Raji (cell line): ENCODE results near the gene GATM.

Experiments
- POLR2A ChIP-seq: IDR thresholded peaks from 2 replicates; pipeline ENCODE4 v1.6.1; 2011; ENCODE audit warnings: low read depth, low read length, control low read depth; ENCODE audit not compliant: insufficient read depth

Gene GATM

DNA sequence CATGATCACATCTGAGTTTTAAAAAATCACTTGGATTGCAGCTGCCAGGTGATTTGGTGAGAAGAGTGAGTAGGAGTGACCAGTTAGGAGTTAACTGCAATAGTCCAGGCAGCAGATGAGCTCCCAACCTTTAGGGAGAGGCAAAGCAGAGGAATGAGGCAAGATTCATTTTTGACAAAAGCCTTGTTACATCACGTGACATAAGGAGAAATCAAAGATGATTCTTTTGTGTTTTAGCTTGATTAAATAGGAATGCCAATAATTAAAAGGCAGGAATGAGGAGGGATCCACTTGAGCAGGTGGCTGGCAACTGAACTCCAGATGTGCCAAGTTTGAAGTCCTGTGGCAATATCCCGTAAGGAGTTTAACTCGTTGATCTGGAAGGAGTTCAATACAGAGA, 2.5 kb downstream of the GATM start:
- TF ChIP-seq POLR2A = no peak

DNA sequence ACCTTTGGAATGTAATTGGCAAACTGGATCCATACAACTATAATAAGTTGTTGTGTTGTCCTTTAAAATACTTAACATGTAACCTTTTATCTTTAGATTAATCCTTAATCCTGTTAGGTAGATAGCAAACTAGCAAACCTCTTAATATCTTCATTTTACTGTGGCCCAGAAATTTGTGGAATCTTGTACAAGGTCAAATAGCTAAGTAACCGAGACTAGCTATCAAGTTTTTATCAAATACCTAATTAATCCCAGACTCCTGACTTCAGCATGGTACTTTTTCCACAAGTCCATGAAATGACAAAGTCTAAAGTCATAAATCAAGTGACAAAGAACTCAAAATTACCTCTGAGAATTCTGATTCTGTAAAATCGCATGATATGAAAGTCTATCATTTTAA, 4.4 kb downstream of the GATM start:
- TF ChIP-seq POLR2A = no peak

GRCh38 chr15:45372041-45372995, 6.0 kb downstream of the GATM start:
- no peak for TF ChIP-seq POLR2A

GRCh38 chr15:45371546-45371945, 6.8 kb downstream of the GATM start:
- TF ChIP-seq POLR2A = no peak

GRCh38 chr15:45364271-45364670, 14.1 kb downstream of the GATM start:
- TF ChIP-seq POLR2A = no peak

DNA sequence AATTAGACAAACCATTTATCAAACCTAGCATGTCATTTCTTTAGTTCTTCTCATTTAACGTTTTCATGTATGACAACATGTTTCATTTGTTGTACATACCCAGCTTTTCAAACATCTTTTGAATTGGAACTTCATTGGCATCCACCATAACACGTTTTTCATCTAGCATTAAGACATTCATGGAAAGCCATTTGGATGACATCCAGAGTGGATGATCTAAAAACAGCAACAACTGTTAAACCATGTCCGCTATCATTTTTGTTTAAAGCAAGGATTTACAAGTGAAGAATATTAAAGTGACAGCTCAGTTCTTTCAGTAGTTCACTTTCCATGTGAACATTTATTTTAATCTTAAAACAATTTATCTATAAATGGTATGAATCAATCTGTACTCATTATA, 14.5 kb downstream of the GATM start:
- no peak for TF ChIP-seq POLR2A

GRCh38 chr15:45363334-45363733, 15.0 kb downstream of the GATM start:
- no peak for TF ChIP-seq POLR2A

DNA sequence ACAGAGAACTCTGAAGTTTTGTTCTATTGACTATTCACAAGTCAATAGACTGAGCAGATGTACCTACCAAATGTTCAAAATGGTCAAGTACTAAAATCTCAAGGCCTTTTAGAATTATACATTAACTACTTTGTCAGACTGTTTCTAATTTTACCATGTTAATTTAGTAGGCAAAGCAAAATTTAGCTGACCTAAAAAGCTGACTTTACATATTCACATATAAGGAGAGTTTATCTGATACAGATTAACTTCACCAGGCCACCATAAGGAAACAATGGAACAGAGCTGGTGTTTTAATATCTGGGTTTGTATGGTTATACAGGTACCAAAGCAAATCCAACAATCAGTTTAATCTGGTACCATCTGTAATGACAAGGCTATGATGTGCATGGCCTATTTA, 15.9 kb downstream of the GATM start:
- no peak for TF ChIP-seq POLR2A

GRCh38 chr15:45361878-45362277, 16.5 kb downstream of the GATM start:
- TF ChIP-seq POLR2A = no peak

GRCh38 chr15:45355860-45356259, 22.5 kb downstream of the GATM start:
- no peak for TF ChIP-seq POLR2A

DNA sequence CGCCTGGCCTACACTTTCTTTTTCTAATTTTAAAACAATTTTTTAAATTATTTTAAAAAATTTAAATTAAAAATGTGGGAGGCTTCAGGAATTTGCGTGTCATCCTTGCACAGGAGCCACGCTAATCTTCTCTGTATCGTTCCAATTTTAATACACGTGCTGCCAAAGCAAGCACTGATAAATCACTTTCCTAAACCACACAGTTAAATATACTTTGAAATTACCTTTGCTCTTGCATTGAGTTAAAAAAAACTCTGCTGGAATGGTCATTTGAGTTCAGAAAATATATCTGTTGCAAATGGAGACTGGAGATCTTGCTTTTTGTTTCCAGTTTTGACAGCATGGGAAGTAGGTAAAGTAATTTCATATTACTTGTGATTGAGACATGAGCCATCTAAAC, 23.6 kb downstream of the GATM start:
- no peak for TF ChIP-seq POLR2A

GRCh38 chr15:45351227-45351626, 27.1 kb downstream of the GATM start:
- TF ChIP-seq POLR2A = no peak

DNA sequence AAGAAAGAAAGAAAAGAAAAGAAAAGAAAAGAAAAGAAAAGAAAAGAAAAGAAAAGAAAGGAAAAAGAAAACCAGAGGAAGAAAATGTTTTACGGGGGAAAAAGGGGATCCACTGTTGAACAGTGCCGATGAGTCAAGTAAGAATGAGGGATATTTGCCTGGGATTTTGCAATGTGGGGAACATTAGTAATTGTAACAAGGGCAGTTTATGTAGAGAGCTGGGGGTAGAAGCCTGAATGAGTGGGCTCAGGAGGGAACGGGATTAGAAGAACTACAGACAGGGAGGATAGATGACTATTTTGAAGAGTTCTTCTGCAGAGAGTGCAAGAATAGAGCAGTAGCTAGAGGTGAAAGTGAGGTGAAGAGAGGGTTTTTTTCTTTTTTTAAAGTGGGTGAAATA, 28.7 kb downstream of the GATM start:
- TF ChIP-seq POLR2A = no peak

GRCh38 chr15:45347989-45348388, 30.4 kb downstream of the GATM start:
- TF ChIP-seq POLR2A = no peak

DNA sequence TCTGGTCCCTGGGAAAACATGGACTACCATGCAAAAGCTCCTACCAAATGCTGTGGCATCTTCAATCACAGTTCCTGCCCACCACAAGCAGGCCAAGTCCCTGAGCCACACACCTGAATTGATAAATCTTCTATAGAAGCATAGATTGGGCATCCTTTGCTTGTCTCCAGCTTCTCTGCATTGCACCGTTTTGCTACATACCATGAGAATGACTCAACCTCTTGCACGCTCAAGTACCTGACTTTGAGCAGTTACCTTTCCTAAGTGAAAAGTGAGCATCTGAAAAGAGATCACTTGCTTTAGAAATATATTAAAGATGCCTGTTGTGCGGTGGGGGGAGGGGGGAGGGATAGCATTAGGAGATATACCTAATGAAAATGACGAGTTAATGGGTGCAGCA, 31.3 kb downstream of the GATM start:
- no peak for TF ChIP-seq POLR2A

DNA sequence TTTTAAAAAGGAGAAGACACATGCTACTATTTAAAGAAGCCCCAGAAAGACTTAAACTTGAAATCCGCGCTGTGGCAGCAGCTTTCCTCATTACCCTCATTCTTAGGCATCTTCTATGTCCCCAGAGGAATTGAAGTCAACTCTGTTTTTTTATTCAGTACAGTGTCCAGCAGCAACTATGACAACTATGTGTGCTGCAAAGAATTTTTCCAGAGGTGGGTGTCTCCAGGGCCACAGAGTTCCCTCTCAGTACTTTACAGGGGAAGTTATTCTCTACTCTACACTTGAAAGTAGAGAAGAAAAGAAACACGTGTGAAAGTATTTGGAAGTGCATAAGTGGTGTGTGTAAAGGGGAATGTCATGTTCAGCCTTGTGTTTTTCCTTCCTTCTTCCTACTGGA, 32.0 kb downstream of the GATM start:
- no peak for TF ChIP-seq POLR2A

DNA sequence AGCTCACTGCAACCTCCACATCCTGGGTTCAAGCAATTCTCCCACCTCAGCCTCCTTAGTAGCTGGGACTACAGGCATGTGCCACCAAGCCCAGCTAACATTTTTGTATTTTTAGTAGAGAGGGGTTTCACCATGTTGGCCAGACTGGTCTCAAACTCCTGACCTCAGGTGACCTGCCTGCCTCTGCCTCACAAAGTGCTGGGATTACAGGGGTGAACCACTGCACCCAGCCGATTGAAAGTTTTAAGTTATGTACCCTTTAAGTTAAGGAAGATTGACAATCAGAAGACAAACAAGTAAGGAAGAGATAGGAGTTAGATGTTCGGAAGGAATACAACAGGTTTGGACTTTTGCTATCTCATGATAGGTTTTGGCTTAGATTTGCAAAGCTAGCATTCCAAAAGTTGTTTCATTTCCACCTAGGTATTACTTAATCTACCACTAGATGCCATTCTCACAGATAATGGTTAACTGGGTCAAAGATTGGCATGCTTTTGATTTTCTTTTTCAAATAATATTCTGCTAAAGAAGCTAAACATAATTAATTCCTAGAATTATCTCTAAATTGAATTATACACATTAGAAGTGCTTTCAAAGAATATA, 35.0 kb downstream of the GATM start:
- TF ChIP-seq POLR2A = no peak

DNA sequence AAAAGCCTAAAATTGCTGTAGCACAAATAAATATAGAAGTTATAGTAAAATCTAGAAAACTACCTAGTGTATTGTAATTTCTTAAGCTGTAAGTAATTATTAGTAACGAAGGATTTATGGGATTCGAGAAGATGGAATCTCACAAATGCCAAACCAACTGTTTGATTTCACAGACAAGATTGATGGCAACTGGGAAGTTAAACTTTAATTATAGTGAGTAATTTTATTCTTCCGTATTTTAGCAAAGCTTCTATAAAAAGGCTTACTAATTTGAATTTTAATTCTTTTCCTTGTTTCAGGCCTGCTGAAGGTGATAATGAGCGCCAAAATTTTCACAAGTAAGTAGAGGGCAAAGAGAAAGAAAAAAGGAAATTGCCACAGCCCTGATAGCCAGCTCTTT, 36.6 kb downstream of the GATM start:
- no peak for TF ChIP-seq POLR2A
